ENCODE measurements around the gene UBR2. TPM values are rescaled to one million over a fixed set of nuclear protein-coding genes. Genes with fewer than 3 reads are reported as not detected.
"Not testable (repeated sequence)": the region's sequence is repeated elsewhere in the genome, so short reads cannot be mapped to it uniquely, and the experiment has no call there.

UBR2 gene
- total and polyA plus RNA-seq, 4 donors: 20.3 to 39.7 (median 27.1) TPM

GRCh38 chr6:42674368-42674767, 110.5 kb downstream of the UBR2 start:
- not testable (repeated sequence) for H3K27me3 ChIP-seq (ENCODE audit: control insufficient read depth, insufficient read depth, low read length); H3K9me3 ChIP-seq (ENCODE audit: control insufficient read depth, insufficient read depth, low read length); H3K4me1 ChIP-seq (ENCODE audit: control insufficient read depth, insufficient read depth, low read length); H3K27ac ChIP-seq (ENCODE audit: low read depth, low read length); DNase-seq (ENCODE audit: low read depth in 4 of 6, low spot score in 6 of 6); H3K4me3 ChIP-seq (ENCODE audit: low read depth, low read length)
- WGBS (ENCODE audit: insufficient coverage): 87% methylated on average over 4 of the region's 6 CpGs
- peaks cover 49% of the 10 kb centered on the region for H3K36me3 ChIP-seq (ENCODE audit: control insufficient read depth, insufficient read depth, low read length)

- H3K36me3 ChIP-seq (ENCODE audit: control insufficient read depth, insufficient read depth, low read length): peaks cover 45% of the 10 kb centered on the region
- 92% methylated on average over 2 of the region's 3 CpGs for WGBS (ENCODE audit: insufficient coverage)
These were observed 111.0 kb downstream of the UBR2 start for GRCh38 chr6:42674780-42675179.

GRCh38 chr6:42679358-42679757, 115.5 kb downstream of the UBR2 start:
- 98% methylated on average over 5 of the region's 5 CpGs for WGBS (ENCODE audit: insufficient coverage)
- Histone ChIP-seq H3K4me1 (ENCODE audit: control insufficient read depth, insufficient read depth, low read length) (no peaks in the 10 kb centered on the region), H3K27me3 (ENCODE audit: control insufficient read depth, insufficient read depth, low read length) (no peaks in the 10 kb centered on the region), H3K36me3 (ENCODE audit: control insufficient read depth, insufficient read depth, low read length) (peaks cover 45% of the 10 kb centered on the region), H3K4me3 (ENCODE audit: low read depth, low read length) (no peak overlapping the region), H3K27ac (ENCODE audit: low read depth, low read length) (no peak overlapping the region), H3K9me3 (ENCODE audit: control insufficient read depth, insufficient read depth, low read length) (no peaks in the 10 kb centered on the region)
- DNase-seq (ENCODE audit: low read depth in 4 of 6, low spot score in 6 of 6): no peak

More at GRCh38 chr6:42674780-42675179, 111.0 kb downstream of the UBR2 start:
- no peaks in the 10 kb centered on the region for H3K4me1 ChIP-seq (ENCODE audit: control insufficient read depth, insufficient read depth, low read length)
- H3K27me3 ChIP-seq (ENCODE audit: control insufficient read depth, insufficient read depth, low read length): no peaks in the 10 kb centered on the region
- no peak for DNase-seq (ENCODE audit: low read depth in 4 of 6, low spot score in 6 of 6)
- H3K27ac ChIP-seq (ENCODE audit: low read depth, low read length): no peak overlapping the region
- H3K9me3 ChIP-seq (ENCODE audit: control insufficient read depth, insufficient read depth, low read length): no peaks in the 10 kb centered on the region
- H3K4me3 ChIP-seq (ENCODE audit: low read depth, low read length): no peak overlapping the region

GRCh38 chr6:42688281-42688680, 124.5 kb downstream of the UBR2 start:
- Histone ChIP-seq H3K4me3 (ENCODE audit: low read depth, low read length) (no peak overlapping the region), H3K36me3 (ENCODE audit: control insufficient read depth, insufficient read depth, low read length) (peaks cover 48% of the 10 kb centered on the region), H3K4me1 (ENCODE audit: control insufficient read depth, insufficient read depth, low read length) (no peaks in the 10 kb centered on the region), H3K27me3 (ENCODE audit: control insufficient read depth, insufficient read depth, low read length) (no peaks in the 10 kb centered on the region), H3K9me3 (ENCODE audit: control insufficient read depth, insufficient read depth, low read length) (no peaks in the 10 kb centered on the region), H3K27ac (ENCODE audit: low read depth, low read length) (no peak overlapping the region)
- 97% methylated on average over 3 of the region's 3 CpGs for WGBS (ENCODE audit: insufficient coverage)
- DNase-seq (ENCODE audit: low read depth in 4 of 6, low spot score in 6 of 6): no peak

GRCh38 chr6:42689371-42689770, 125.5 kb downstream of the UBR2 start:
- no peaks in the 10 kb centered on the region for H3K27me3 ChIP-seq (ENCODE audit: control insufficient read depth, insufficient read depth, low read length)
- H3K4me1 ChIP-seq (ENCODE audit: control insufficient read depth, insufficient read depth, low read length): no peaks in the 10 kb centered on the region
- WGBS (ENCODE audit: insufficient coverage): 100% methylated on average over 1 of the region's 7 CpGs
- peaks cover 52% of the 10 kb centered on the region for H3K36me3 ChIP-seq (ENCODE audit: control insufficient read depth, insufficient read depth, low read length)
- H3K4me3 ChIP-seq (ENCODE audit: low read depth, low read length): no peak overlapping the region
- DNase-seq (ENCODE audit: low read depth in 4 of 6, low spot score in 6 of 6): no peak
- H3K27ac ChIP-seq (ENCODE audit: low read depth, low read length): no peak overlapping the region
- no peaks in the 10 kb centered on the region for H3K9me3 ChIP-seq (ENCODE audit: control insufficient read depth, insufficient read depth, low read length)

GRCh38 chr6:42690151-42690702, 126.4 kb downstream of the UBR2 start:
- 100% methylated on average over 4 of the region's 5 CpGs for WGBS (ENCODE audit: insufficient coverage)
- peaks cover 49% of the 10 kb centered on the region for H3K36me3 ChIP-seq (ENCODE audit: control insufficient read depth, insufficient read depth, low read length)
- no peak overlapping the region for H3K27ac ChIP-seq (ENCODE audit: low read depth, low read length)

GRCh38 chr6:42690872-42691271, 127.0 kb downstream of the UBR2 start:
- no peaks in the 10 kb centered on the region for H3K9me3 ChIP-seq (ENCODE audit: control insufficient read depth, insufficient read depth, low read length)
- no peak overlapping the region for H3K4me3 ChIP-seq (ENCODE audit: low read depth, low read length)
- no peak for DNase-seq (ENCODE audit: low read depth in 4 of 6, low spot score in 6 of 6)
- no peak overlapping the region for H3K27ac ChIP-seq (ENCODE audit: low read depth, low read length)
- WGBS (ENCODE audit: insufficient coverage): 100% methylated on average over 1 of the region's 2 CpGs
- no peaks in the 10 kb centered on the region for H3K4me1 ChIP-seq (ENCODE audit: control insufficient read depth, insufficient read depth, low read length)
- H3K36me3 ChIP-seq (ENCODE audit: control insufficient read depth, insufficient read depth, low read length): peaks cover 46% of the 10 kb centered on the region
- H3K27me3 ChIP-seq (ENCODE audit: control insufficient read depth, insufficient read depth, low read length): no peaks in the 10 kb centered on the region

More at GRCh38 chr6:42690151-42690702, 126.4 kb downstream of the UBR2 start:
- DNase-seq (ENCODE audit: low read depth in 4 of 6, low spot score in 6 of 6): no peak
- H3K27me3 ChIP-seq (ENCODE audit: control insufficient read depth, insufficient read depth, low read length): no peaks in the 10 kb centered on the region
- H3K4me3 ChIP-seq (ENCODE audit: low read depth, low read length): no peak overlapping the region
- no peaks in the 10 kb centered on the region for H3K9me3 ChIP-seq (ENCODE audit: control insufficient read depth, insufficient read depth, low read length)
- no peaks in the 10 kb centered on the region for H3K4me1 ChIP-seq (ENCODE audit: control insufficient read depth, insufficient read depth, low read length)

- no peaks in the 10 kb centered on the region for H3K9me3 ChIP-seq (ENCODE audit: control insufficient read depth, insufficient read depth, low read length)
- H3K27me3 ChIP-seq (ENCODE audit: control insufficient read depth, insufficient read depth, low read length): no peaks in the 10 kb centered on the region
- no peak overlapping the region for H3K4me3 ChIP-seq (ENCODE audit: low read depth, low read length)
- H3K36me3 ChIP-seq (ENCODE audit: control insufficient read depth, insufficient read depth, low read length): peaks cover 38% of the 10 kb centered on the region
- DNase-seq (ENCODE audit: low read depth in 4 of 6, low spot score in 6 of 6): peak in 1 of 6 donors; percentile 27
- H3K4me1 ChIP-seq (ENCODE audit: control insufficient read depth, insufficient read depth, low read length): no peaks in the 10 kb centered on the region
- H3K27ac ChIP-seq (ENCODE audit: low read depth, low read length): no peak overlapping the region
- WGBS (ENCODE audit: insufficient coverage): no CpG with 5 or more reads among the region's 4 CpGs
These were observed 128.5 kb downstream of the UBR2 start for GRCh38 chr6:42692137-42692911.

- WGBS (ENCODE audit: insufficient coverage): 92% methylated on average over 2 of the region's 2 CpGs
- no peaks in the 10 kb centered on the region for H3K9me3 ChIP-seq (ENCODE audit: control insufficient read depth, insufficient read depth, low read length)
- peak in 1 of 6 donors; percentile 5 for DNase-seq (ENCODE audit: low read depth in 4 of 6, low spot score in 6 of 6)
- no peak overlapping the region for H3K27ac ChIP-seq (ENCODE audit: low read depth, low read length)
- H3K4me1 ChIP-seq (ENCODE audit: control insufficient read depth, insufficient read depth, low read length): no peaks in the 10 kb centered on the region
- H3K4me3 ChIP-seq (ENCODE audit: low read depth, low read length): no peak overlapping the region
- H3K36me3 ChIP-seq (ENCODE audit: control insufficient read depth, insufficient read depth, low read length): peaks cover 39% of the 10 kb centered on the region
- H3K27me3 ChIP-seq (ENCODE audit: control insufficient read depth, insufficient read depth, low read length): no peaks in the 10 kb centered on the region
These were observed 130.0 kb downstream of the UBR2 start for GRCh38 chr6:42693725-42694323.

Data from spinal cord (tissue), 10 donors.